Mesenteric fat pad (tissue), 1 donor: ENCODE results near the gene TUBB1. TPM values are rescaled to one million over a fixed set of nuclear protein-coding genes. Genes with fewer than 3 reads are reported as not detected.
"Not testable (repeated sequence)": the region's sequence is repeated elsewhere in the genome, so short reads cannot be mapped to it uniquely, and the experiment has no call there.

Experiments used
- DNase-seq: peaks from one replicate; pipeline ENCODE4 v3.0.0-alpha.2; 2020; ENCODE audit warnings: low spot score
- total RNA-seq: library from RNA; stranded (reverse); fragmentation: NEBNext Ultra II Directional; extraction: Animal tissue kit (Norgen Biotek cat#: 25700); gene quantifications from one replicate; pipeline ENCODE4 v1.2.1, GENCODE V29; 2021
- donor health status: DM: yes; HTN: yes; CAD: no.

Gene TUBB1
- total RNA-seq, 1 donor from 2014 or later = 0.51 TPM

GRCh38 chr20:59018817-59019216 is 412 bp upstream of the TUBB1 start:
- no peak for DNase-seq

- no peak for DNase-seq
These were observed 1.8 kb downstream of the TUBB1 start for GRCh38 chr20:59020938-59021551.

GRCh38 chr20:59022754-59023153 is 3.5 kb downstream of the TUBB1 start:
- DNase-seq = no peak

GRCh38 chr20:59023616-59024015 is 4.4 kb downstream of the TUBB1 start:
- no peak for DNase-seq

GRCh38 chr20:59024111-59024530 is 4.9 kb downstream of the TUBB1 start:
- DNase-seq = no peak

- no peak for DNase-seq
These were observed 5.9 kb downstream of the TUBB1 start for GRCh38 chr20:59025086-59025485.

GRCh38 chr20:59025511-59025910 is 6.3 kb downstream of the TUBB1 start:
- DNase-seq = no peak

GRCh38 chr20:59026904-59027740 is 7.9 kb downstream of the TUBB1 start:
- no peak for DNase-seq

GRCh38 chr20:59027741-59028320 is 8.6 kb downstream of the TUBB1 start:
- no peak for DNase-seq

- DNase-seq = no peak
These were observed 9.6 kb downstream of the TUBB1 start for GRCh38 chr20:59028812-59029211.

GRCh38 chr20:59030911-59031563 is 11.8 kb downstream of the TUBB1 start:
- DNase-seq = no peak

GRCh38 chr20:59031564-59032022 is 12.4 kb downstream of the TUBB1 start:
- no peak for DNase-seq

GRCh38 chr20:59032023-59032712 is 12.9 kb downstream of the TUBB1 start, which contains the start of gene ATP5F1E:
Gene ATP5F1E, minus strand, starts transcription at chr20:59032335. Its CDS starts 84 bp downstream, at chr20:59032251.
- DNase-seq = peak; percentile 99

- DNase-seq = no peak
These were observed 13.5 kb downstream of the TUBB1 start for GRCh38 chr20:59032713-59033059.

GRCh38 chr20:59033093-59033492 is 13.9 kb downstream of the TUBB1 start:
- DNase-seq = no peak

- DNase-seq = no peak
These were observed 14.5 kb downstream of the TUBB1 start for GRCh38 chr20:59033616-59034165.

- DNase-seq = no peak
These were observed 16.2 kb downstream of the TUBB1 start for GRCh38 chr20:59035381-59035780.

- no peak for DNase-seq
These were observed 18.2 kb downstream of the TUBB1 start for GRCh38 chr20:59037386-59037785.

- no peak for DNase-seq
These were observed 20.0 kb downstream of the TUBB1 start for GRCh38 chr20:59039233-59039632.

GRCh38 chr20:59040667-59041066 is 21.4 kb downstream of the TUBB1 start:
- DNase-seq = no peak

- not testable (repeated sequence) for DNase-seq
These were observed 22.3 kb downstream of the TUBB1 start for GRCh38 chr20:59041487-59041886.
